ENCODE results near the gene PDE10A. TPM values are rescaled to one million over a fixed set of nuclear protein-coding genes. Genes with fewer than 3 reads are reported as not detected.
A peak's percentile ranks its signal among the peaks of the same experiment; 100 is the strongest.

Gene PDE10A
- total RNA-seq, 1 donor, result 12.7 TPM

- H3K4me3 ChIP-seq (ENCODE audit: low read depth, low read length), result no peak overlapping the region
- DNase-seq (ENCODE audit: low read depth), result no peak
- TF ChIP-seq CTCF (IDR thresholded peaks at IDR 0.05; ENCODE audit: insufficient read depth, low read length), result no peak
Observed at GRCh38 chr6:165674155-165675029, 11.4 kb upstream of the PDE10A start.

GRCh38 chr6:165671222-165671768 lies 8.3 kb upstream of the PDE10A start:
- DNase-seq (ENCODE audit: low read depth), result no peak
- no peak for TF ChIP-seq CTCF (IDR thresholded peaks at IDR 0.05; ENCODE audit: insufficient read depth, low read length)
- H3K4me3 ChIP-seq (ENCODE audit: low read depth, low read length), result no peak overlapping the region

DNA sequence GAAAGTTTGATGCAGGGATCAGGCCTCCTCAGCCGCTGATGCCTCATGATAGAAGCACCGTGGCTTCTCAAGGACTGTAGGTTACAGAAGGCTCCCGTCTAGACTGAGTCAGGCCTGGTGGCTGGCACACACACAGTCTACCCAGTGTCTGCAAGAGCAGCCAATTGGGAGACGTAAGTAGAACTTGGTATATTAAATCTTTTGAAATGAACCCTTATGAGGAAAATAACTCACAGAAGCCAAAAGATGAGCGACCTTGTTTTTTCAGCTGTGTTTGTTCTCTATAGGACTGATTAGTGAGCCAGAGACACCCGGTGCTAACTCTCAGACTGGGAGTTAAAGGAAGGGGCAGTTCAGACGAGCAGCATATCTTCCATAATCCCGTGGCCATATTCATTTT lies 5.9 kb upstream of the PDE10A start:
- TF ChIP-seq CTCF (IDR thresholded peaks at IDR 0.05; ENCODE audit: insufficient read depth, low read length), result no peak
- no peak for DNase-seq (ENCODE audit: low read depth)
- no peak overlapping the region for H3K4me3 ChIP-seq (ENCODE audit: low read depth, low read length)

DNA sequence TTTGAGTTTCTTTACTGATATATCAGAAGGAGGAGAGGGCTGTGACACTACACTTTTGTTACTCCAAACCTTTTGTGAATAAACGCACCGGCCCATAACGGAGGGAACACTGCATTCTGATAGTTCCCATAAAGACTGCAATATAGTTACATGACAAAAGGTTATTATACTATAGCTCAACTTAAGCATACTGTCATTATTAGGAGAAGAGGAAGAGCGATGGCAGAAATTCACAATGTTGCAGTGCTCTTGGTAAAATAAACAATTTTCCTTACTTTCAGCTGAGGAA lies 2.3 kb upstream of the PDE10A start:
- TF ChIP-seq CTCF (IDR thresholded peaks at IDR 0.05; ENCODE audit: insufficient read depth, low read length), result no peak
- DNase-seq (ENCODE audit: low read depth), result no peak
- H3K4me3 ChIP-seq (ENCODE audit: low read depth, low read length), result no peak overlapping the region

DNA sequence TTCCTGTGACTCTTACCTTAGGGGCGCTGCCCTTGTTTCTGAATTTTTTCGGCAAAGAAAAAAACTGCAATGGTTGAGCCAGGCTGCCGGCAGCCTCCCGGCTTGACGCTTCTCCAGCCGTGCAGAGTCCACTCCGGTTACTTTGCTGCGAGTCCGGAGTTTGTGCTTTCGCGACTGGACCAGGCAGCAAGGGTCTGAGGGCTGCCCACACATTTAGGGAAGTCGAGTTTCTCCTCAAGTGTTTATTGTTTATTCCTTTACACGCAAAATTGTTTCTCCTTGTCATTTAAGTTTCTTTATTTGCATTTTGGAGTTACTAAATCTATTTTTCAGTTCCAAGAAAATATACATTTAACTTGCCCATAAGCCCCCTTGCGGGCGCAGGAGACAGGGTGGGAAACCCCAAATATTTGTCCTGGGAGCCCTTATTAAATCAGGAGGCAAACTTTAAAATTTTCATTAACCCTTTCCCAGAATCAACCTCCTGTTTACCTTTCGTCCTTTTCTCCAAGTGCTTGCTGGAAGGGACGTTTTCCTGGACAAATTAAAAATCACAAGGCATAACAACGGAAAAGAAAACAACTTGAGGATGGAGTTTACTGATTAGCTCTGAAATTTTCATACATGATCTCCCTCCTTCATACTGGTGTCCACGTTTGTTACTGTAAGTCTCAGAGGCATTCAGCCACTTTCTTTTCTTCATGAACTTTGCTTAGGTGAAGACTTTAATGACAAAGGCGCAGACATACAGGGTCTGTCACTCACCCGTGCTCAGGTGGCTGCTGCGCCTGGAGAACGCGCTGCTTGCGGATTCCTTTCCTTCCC lies 1.7 kb upstream of the PDE10A start:
- peak overlapping the region; percentile 75 for H3K4me3 ChIP-seq (ENCODE audit: low read depth, low read length)
- peak; percentile 29 for DNase-seq (ENCODE audit: low read depth)
- TF ChIP-seq CTCF (IDR thresholded peaks at IDR 0.05; ENCODE audit: insufficient read depth, low read length), result no peak

DNA sequence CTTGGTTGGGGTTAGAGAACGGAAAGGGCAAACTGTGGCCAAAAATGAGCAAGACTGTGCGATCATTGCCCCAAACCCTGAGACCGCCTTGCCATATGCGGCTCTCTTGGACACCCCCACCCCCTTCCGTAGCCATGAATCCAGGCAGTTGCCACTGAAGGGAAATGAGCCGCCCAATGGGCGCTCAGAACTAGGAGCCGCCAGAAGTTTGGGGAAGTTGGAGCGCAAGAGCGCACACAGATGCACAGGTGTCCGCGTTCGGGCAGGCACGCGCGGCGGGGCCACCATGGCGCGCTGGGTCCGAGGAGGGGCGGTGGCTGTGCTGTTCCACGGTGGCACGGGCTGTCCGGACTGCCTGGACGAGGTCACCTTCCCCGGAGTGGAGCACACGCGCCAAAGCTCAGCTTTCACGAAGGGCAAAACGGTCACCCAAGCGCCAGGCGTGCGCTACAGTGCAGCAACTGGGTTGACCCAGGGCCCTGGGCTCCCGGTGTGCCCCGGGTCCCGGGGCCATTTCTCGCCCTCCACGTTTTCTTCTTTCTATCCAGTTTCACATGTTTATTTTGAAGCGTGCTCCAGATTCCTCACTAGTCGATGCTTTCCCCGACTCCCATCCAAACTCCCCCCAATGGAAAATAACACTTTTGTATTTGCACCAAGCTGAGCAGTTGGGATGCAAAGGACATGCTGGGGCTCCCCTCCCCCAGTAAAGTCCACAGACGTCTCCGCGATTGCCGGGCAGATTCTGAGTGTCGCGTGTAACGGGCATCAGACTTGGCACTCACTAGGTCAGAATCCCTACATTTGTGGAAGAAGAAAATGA lies 906 bp upstream of the PDE10A start:
- peak overlapping the region; percentile 75 for H3K4me3 ChIP-seq (ENCODE audit: low read depth, low read length)
- no peak for DNase-seq (ENCODE audit: low read depth)
- no peak for TF ChIP-seq CTCF (IDR thresholded peaks at IDR 0.05; ENCODE audit: insufficient read depth, low read length)

Data from fibroblast of the aortic adventitia (primary cell).